ENCODE results near the gene LMCD1.

Gene LMCD1

GRCh38 chr3:8530581-8530980 lies 29.0 kb downstream of the LMCD1 start:
- no peak overlapping the region for H3K4me2 ChIP-seq (ENCODE audit: low read length)
- H3K4me3 ChIP-seq (ENCODE audit: low read depth, low read length) = no peak overlapping the region
- H3K36me3 ChIP-seq (ENCODE audit: control insufficient read depth, insufficient read depth, low read length) = no peaks in the 10 kb centered on the region
- no peaks in the 10 kb centered on the region for H3K4me1 ChIP-seq
- no peaks in the 10 kb centered on the region for H3K79me2 ChIP-seq
- H2AFZ ChIP-seq = no peak overlapping the region
- no peaks in the 10 kb centered on the region for H3K9me3 ChIP-seq (ENCODE audit: control insufficient read depth, low read length)
- H3K27ac ChIP-seq = no peak overlapping the region
- no peak for TF ChIP-seq CTCF (IDR thresholded peaks at IDR 0.05)
- H3K9ac ChIP-seq = no peak overlapping the region
- no peaks in the 10 kb centered on the region for H3K27me3 ChIP-seq (ENCODE audit: control insufficient read depth, insufficient read depth, low read length)

GRCh38 chr3:8532251-8532871 lies 30.7 kb downstream of the LMCD1 start:
- Histone ChIP-seq H3K27ac (no peak overlapping the region), H3K9ac (no peak overlapping the region), H3K9me3 (ENCODE audit: control insufficient read depth, low read length) (no peaks in the 10 kb centered on the region), H3K4me2 (ENCODE audit: low read length) (no peak overlapping the region), H2AFZ (no peak overlapping the region), H3K79me2 (no peaks in the 10 kb centered on the region), H3K4me1 (no peaks in the 10 kb centered on the region), H3K27me3 (ENCODE audit: control insufficient read depth, insufficient read depth, low read length) (no peaks in the 10 kb centered on the region), H3K4me3 (ENCODE audit: low read depth, low read length) (no peak overlapping the region), H3K36me3 (ENCODE audit: control insufficient read depth, insufficient read depth, low read length) (no peaks in the 10 kb centered on the region)
- no peak for TF ChIP-seq CTCF (IDR thresholded peaks at IDR 0.05)

- H3K36me3 ChIP-seq (ENCODE audit: control insufficient read depth, insufficient read depth, low read length) = no peaks in the 10 kb centered on the region
These were observed 34.8 kb downstream of the LMCD1 start for GRCh38 chr3:8536096-8537056.

GRCh38 chr3:8537440-8537839 lies 35.8 kb downstream of the LMCD1 start:
- H2AFZ ChIP-seq = no peak overlapping the region
- no peaks in the 10 kb centered on the region for H3K9me3 ChIP-seq (ENCODE audit: control insufficient read depth, low read length)
- H3K9ac ChIP-seq = no peak overlapping the region
- no peak overlapping the region for H3K4me3 ChIP-seq (ENCODE audit: low read depth, low read length)
- H3K27me3 ChIP-seq (ENCODE audit: control insufficient read depth, insufficient read depth, low read length) = no peaks in the 10 kb centered on the region
- H3K79me2 ChIP-seq = no peaks in the 10 kb centered on the region
- no peak overlapping the region for H3K4me2 ChIP-seq (ENCODE audit: low read length)
- no peaks in the 10 kb centered on the region for H3K36me3 ChIP-seq (ENCODE audit: control insufficient read depth, insufficient read depth, low read length)
- no peaks in the 10 kb centered on the region for H3K4me1 ChIP-seq
- H3K27ac ChIP-seq = no peak overlapping the region
- no peak for TF ChIP-seq CTCF (IDR thresholded peaks at IDR 0.05)

More at GRCh38 chr3:8536096-8537056, 34.8 kb downstream of the LMCD1 start:
- Histone ChIP-seq H3K9me3 (ENCODE audit: control insufficient read depth, low read length) (no peaks in the 10 kb centered on the region), H3K4me2 (ENCODE audit: low read length) (no peak overlapping the region), H2AFZ (no peak overlapping the region), H3K9ac (no peak overlapping the region), H3K27ac (no peak overlapping the region), H3K4me3 (ENCODE audit: low read depth, low read length) (no peak overlapping the region), H3K79me2 (no peaks in the 10 kb centered on the region), H3K27me3 (ENCODE audit: control insufficient read depth, insufficient read depth, low read length) (no peaks in the 10 kb centered on the region), H3K4me1 (no peaks in the 10 kb centered on the region)
- no peak for TF ChIP-seq CTCF (IDR thresholded peaks at IDR 0.05)
